ENCODE data around the gene XPNPEP1. TPM values are rescaled to one million over a fixed set of nuclear protein-coding genes. Genes with fewer than 3 reads are reported as not detected.

XPNPEP1 gene
- total and polyA plus RNA-seq, 2 of the 4 experiments (the other 2 are of a cell fraction): 164 to 311 TPM

DNA sequence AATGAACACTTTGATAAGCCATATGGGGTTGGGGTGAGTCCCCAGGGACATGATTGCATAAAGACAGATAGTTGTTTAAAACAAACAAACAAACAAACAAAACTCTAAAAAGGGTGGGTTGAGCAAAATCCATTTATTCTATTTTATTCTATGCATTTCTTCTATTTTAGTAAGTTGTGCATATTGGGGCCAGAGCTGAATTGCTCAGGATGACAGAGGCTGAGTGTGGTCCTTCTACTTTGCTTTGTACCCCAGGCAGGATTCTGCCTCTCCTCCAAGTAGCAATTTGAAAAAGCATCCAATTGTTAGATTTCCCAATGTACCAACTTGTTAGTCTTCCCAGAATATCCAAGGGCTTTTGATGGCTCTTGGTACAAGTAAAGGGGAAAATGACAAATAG lies 29.2 kb upstream of the XPNPEP1 start:
- Histone ChIP-seq H2BK20ac (ENCODE audit: low read depth, low read length) (no peak overlapping the region), H3K4me2 (ENCODE audit: low read depth, low read length) (no peak overlapping the region), H3K4me1 (ENCODE audit: control insufficient read depth, insufficient read depth, low read length) (no peaks in the 10 kb centered on the region; the same call in 1 of the 2 replicates), H3K27me3 (ENCODE audit: control insufficient read depth, insufficient read depth, low read length) (no peaks in the 10 kb centered on the region), H4K5ac (ENCODE audit: low read depth, low read length) (no peak overlapping the region), H2BK5ac (ENCODE audit: low read depth, low read length, poor library complexity, severe bottlenecking) (no peak overlapping the region), H4K8ac (ENCODE audit: low read depth in 2 of 2, low read length in 2 of 2) (no peak overlapping the region), H3K27ac (ENCODE audit: insufficient read depth, low read length) (no peak overlapping the region), H4K20me1 (ENCODE audit: insufficient read depth, low read length) (no peaks in the 10 kb centered on the region), H3K4me3 (ENCODE audit: insufficient read depth, low read depth, low read length) (no peak overlapping the region), H3K9ac (ENCODE audit: low read depth, low read length) (no peak overlapping the region), H3K18ac (ENCODE audit: low read depth, low read length) (no peak overlapping the region), H4K91ac (ENCODE audit: insufficient read depth, low read depth, low read length) (no peak overlapping the region), H3K9me1 (ENCODE audit: insufficient read depth, low read length) (no peaks in the 10 kb centered on the region), H2BK120ac (ENCODE audit: low read depth, low read length) (no peak overlapping the region), H2AK9ac (replicated peaks; ENCODE audit: low read depth, low read length, poor library complexity) (no peak overlapping the region), H2AFZ (replicated peaks; ENCODE audit: low read length, poor library complexity) (no peak overlapping the region), H3K14ac (replicated peaks; ENCODE audit: low read depth, low read length) (no peak overlapping the region), H3K36me3 (ENCODE audit: control insufficient read depth, insufficient read depth, low read length) (no peaks in the 10 kb centered on the region), H3K9me3 (ENCODE audit: control insufficient read depth, insufficient read depth, low read length) (no peaks in the 10 kb centered on the region; the same call in 1 of the 2 replicates), H3K4ac (ENCODE audit: low read depth, low read length) (no peak overlapping the region), H2BK15ac (ENCODE audit: low read depth, low read length) (no peak overlapping the region), H3K23ac (ENCODE audit: low read depth, low read length) (no peak overlapping the region), H3K56ac (ENCODE audit: extremely low read depth, insufficient read depth, low read length) (no peak overlapping the region), H3K79me1 (ENCODE audit: low read depth in 1 of 2, low read length in 2 of 2) (no peaks in the 10 kb centered on the region), H2AK5ac (ENCODE audit: low read depth, low read length) (no peak overlapping the region)
- intact Hi-C loops (cut with micrococcal nuclease): no loop called here
- ATAC-seq (ENCODE audit: low read depth) (no peak), DNase-seq (no peak)
- ChIA-PET CTCF (interaction anchor here (0.6 to 1.5 kb wide), 3 partner anchors 26 to 63 kb away, joined by 3 to 4 read pairs (median 3); no protein-coding TSS in a partner anchor), POLR2A (ENCODE audit: unreplicated experiment) (no interaction called here)
- dilution Hi-C loops (cut with HindIII; ENCODE audit: low sequenced_read_pairs, unreplicated experiment): no loop called here
- no TSS peak for BruUV-seq (replicated peaks)
- TF ChIP-seq CEBPB (IDR thresholded peaks at IDR 0.05; ENCODE audit: low read depth, low read length): no peak
- in situ Hi-C loops (cut with MboI; ENCODE audit: low sequenced_read_pairs): no loop called here

All from IMR-90 (cell line).